HG03108 (cell line): Measurements from ENCODE around the gene TP53BP1.

ENCODE experiments used
- ATAC-seq: cut with Tn5 transposase; IDR thresholded peaks from one replicate; pipeline ENCODE4 v1.9.1; 2021; ENCODE audit warnings: moderate library complexity; ENCODE audit not compliant: unreplicated experiment

TP53BP1 gene

DNA sequence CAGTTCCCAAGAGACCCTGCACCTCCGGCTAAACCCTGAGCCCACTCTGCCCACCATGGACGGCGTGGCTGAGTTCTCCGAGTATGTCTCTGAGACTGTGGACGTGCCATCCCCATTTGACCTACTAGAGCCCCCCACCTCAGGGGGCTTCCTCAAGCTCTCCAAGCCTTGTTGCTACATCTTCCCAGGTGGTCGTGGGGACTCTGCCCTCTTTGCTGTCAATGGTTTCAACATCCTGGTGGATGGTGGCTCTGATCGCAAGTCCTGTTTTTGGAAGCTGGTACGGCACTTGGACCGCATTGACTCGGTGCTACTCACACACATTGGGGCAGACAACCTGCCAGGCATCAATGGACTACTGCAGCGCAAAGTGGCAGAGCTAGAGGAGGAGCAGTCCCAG, 28.5 kb upstream of the TP53BP1 start:
- no peak for ATAC-seq

DNA sequence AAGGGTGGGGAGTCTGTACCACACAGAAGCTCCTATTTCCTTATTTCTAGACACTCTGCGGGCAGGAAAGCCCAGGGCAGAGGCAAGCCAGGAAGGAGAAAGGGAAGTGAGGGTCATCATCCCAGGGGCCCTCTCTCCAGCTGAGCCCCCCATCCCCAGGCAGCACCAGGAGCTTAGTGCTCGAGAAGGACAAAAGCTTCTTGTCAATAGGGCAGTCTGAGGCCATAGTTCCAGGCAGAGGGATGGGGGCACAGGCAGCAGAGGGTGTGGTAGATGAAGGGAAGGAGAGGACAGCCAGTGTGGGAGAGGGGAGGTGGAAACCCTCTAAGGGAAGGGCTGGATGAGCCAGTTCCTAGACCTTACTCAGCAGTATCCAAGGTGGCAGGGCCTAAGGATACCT, 27.2 kb upstream of the TP53BP1 start:
- ATAC-seq, result no peak

GRCh38 chr15:43519196-43519595, 26.2 kb upstream of the TP53BP1 start:
- no peak for ATAC-seq

- ATAC-seq, result no peak
Measured at GRCh38 chr15:43518197-43518761, 25.3 kb upstream of the TP53BP1 start.

- no peak for ATAC-seq
Measured at GRCh38 chr15:43517354-43518196, 24.6 kb upstream of the TP53BP1 start, which contains the start of gene MAP1A. Gene MAP1A (plus strand): TSS chr15:43517608. CDS start chr15:43521474, 3,866 bp downstream.

DNA sequence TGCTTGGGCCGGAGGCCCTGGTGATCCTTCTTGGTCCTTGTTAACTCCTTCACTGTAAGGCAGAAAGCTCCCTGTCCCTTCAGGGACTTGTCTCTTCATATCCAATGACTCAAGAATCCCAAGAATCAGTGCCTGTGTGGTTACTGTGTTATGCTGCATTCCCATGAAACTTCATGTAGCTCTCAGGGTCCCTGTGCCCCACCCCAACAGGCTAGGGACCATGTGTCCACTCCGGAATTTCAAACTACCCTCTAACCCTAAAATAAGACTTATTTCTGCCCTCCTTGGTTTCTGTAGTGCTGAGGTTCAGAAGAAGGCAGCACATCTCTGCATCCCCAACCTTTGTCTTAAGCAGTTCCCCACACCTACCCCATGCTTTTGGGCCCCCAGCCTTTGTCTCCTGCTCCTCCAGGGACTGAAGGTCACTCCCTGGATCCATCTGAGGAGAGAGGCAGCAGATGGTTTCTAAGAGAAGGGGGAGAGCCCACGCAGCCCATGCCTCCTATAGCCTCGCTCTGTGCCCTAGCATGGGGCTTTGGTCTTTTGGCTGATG, 23.9 kb upstream of the TP53BP1 start:
- ATAC-seq, result no peak

DNA sequence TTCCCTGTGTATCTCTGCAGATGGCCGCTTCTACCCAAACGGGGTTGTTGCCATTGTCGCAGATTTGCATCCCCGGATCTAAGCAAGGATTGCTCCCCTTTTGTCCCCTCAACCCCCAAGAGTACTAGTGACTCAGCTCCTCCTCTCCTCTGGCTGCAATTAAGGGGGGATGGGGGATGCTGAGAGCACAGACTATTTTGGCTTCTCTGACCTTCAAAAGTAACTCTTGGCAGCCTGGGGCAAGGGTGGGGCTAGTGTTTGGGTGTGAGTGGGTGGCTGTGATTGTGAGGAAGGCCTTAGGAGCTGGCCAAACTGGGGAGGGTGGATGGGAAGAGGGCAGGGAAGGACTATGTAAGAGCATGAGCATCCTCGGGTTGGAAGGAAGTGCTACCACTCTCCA, 23.2 kb upstream of the TP53BP1 start:
- ATAC-seq, result no peak

DNA sequence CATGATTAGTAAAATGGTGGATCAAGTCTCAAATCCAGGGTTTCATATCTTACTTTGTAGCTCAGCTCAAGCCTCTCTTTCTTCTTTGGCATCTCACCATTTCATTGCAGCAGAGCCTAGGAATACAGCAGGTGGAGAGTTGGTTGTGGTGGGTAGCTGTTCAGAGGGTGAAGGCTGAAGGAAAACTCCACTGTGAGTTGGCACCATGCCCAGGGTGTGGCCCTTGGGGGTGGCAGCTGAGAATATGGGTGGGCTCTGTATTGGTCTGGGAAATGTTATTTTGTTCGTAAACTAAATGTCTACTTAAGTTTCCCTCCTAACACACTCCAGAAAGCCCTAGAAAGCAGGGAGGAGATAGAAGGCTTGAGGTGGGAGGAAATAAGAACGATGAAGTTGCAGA, 22.8 kb upstream of the TP53BP1 start:
- no peak for ATAC-seq

DNA sequence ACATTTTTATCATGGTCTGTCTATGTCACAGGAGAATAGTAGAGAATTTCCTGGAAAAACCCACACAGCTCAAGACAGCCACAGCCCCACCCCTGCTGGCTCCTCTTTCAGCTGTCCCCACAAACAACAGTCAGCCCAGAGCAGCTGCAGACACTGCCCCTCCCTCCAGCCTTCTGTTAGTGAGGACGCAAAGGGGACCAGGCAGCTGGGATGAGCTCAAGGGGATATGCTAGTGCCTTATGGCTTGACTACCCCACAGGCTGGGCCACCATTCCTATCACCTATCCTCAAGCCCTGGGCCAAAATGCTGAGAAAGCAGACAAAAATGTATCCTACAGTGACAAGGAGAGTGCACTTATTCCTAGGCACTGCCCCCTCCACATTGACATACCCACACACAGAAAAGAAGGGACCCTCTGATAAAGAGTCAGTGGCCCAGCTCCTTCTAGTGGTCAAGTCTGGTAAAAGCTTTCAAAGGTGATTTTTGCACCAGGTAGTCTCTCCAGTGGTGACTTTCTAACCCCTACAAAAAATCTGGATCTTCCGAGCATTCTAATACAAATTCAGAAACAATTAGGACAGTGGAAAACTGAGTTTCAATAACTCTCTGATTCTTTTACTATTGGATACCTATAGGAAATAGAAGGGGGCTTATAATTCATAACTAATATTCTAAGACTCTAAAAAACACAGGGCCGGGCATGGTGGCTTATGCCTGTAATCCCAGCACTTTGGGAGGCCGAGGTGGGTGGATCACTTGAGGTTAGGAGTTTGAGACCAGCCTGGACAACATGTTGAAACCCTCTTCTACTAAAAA, 21.5 kb upstream of the TP53BP1 start:
- ATAC-seq, result no peak

DNA sequence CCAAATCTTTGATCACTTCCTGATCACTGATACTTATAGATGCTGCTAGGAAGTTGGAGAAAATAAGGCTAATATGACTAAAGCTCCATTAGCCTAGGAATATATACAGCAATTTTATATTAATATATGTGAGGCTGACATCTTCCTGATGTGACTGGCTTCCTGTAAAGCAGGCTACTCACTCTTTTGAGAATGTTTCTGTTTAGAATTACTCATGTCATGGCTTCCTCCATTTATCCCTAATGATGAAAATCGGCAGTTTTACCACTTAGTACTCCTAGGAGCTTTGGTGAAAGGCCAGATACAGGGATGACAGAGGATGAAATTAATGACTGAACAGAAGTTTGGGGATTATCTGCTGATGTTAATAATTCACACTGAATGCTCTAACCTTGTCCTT, 20.6 kb upstream of the TP53BP1 start:
- ATAC-seq, result no peak

DNA sequence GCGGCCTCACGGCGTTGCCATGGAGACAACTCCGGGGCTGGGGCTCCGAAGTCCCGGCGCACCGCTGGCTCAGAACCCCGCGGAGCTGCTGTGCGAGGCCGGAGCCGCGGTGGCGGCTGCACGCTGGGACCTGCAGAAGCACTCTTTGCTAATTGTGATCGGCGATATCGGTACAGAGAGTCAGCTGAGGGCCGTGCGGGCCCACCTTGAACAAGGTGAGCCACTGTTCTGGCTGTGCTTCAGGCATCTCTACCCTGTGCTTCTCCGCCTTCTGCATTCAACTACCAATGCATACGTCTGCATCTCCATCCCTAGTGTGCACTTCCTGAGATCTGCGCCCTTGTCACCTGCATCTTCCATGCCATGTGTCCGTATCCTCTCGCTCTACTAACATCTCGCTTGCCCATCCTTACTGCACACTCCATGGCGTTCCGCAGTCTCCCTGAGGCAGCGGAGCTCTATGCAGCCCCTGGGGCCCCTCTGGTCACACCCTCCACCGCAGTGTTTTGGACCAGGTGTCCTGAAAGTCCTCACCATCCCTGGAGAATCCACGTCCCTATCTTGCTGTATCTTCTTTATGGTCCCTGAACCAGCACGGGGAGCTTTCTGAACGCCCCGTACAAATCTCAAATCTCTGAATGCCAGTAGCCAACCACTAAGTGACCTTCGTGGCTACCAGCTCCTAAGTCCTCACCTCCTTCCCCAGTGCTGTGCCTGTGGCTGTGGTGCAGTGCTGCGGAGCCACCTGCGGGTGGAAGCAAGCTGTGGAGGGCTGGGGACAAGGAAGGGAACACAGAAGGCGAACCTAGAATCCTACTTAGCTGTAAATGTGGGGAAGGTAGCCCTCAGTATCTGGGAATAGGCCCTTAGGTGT, 18.3 kb upstream of the TP53BP1 start:
- ATAC-seq, result no peak

DNA sequence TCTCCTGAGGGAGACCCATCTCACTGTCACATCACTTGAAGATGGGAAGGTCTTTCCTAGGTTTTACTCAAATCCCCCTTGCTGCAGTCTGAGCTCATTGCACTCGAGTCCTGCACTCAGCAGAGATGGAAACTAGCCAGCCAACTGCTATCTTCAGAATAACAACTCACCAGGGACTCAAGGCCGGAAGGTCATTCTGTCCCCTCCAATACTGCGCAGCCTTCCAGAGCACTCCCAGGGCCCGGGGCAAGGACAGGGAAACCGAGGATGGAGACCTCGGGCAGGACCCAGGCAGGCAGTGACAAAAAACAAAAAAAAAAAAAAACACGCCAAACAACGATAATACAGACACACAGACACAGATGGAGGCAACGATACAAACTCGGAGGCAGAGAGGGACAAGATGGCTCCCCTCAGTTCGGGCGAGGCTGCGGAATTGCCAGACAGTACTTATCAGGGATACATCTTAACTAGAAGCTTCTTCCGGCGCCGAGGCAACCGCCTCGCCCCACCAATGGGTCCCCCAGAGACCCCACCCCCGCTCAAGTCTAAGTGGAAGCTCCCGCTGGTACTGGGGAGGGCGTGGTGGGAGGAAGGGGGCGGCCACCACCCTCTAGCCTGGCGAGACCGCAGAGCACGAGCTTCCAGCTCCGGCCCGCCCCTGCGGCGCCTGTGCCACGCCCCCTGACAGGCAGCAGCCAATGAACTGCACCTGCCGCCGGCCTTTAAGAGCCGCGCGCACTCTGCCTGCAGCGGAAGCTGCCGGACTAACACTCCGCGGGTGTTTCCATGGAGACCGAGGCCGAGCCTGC, 17.4 kb upstream of the TP53BP1 start:
- peak; percentile 97 for ATAC-seq

DNA sequence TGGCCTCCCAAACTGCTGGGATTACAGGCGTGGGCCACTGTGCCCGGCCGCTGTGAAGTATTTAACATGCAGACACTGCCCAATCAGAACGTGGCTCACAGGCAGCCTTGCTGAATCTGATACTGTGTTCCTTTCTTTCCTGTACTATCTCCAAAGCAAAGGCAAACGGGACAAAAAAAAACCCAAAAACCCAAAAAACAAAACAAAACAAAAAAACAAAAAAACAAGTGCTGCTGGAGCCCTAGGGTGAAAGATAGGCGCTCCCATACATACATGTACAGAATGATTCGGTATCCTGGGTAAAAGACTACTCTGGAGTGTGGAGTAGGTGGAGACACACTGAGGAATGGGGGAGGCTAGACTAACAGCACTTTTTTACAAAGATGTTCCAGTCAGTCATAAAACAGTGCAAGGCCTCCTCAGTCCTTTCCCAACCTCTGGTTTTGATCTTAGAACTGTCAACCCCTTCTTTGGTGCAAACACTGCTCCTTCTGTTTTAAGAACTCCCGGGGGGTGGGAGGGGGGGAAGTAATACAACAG, 16.8 kb upstream of the TP53BP1 start:
- no peak for ATAC-seq

DNA sequence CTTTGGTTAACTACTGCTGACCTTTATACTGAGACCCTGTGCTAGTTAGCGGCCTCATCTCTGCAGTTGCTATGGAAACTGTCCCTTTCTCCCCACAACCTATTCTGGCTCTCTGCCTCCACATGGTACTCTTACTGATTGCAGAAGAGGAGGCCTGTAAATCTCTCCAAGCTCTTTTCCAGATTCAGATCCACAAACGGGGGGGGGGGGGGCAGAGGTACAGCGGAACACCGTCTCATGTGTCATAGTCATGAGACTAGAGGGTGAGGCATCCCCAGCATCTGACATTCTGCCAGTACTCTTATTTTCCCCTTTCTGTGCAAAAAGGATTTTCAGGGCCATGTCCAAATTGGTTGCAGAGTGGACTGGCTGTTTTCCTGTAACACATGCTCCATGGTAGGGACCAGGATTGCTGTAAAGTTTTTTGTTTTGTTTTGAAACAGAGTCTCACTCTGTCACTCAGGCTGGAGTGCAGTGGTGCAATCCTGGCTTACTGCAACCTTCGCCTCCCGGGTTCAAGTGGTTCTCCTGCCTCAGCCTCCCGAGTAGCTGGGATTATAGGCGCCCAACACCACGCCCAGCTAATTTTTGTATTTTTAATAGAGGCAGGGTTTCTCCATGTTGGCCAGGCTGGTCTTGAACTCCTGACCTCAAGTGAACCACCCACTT, 16.2 kb upstream of the TP53BP1 start:
- ATAC-seq, result no peak

DNA sequence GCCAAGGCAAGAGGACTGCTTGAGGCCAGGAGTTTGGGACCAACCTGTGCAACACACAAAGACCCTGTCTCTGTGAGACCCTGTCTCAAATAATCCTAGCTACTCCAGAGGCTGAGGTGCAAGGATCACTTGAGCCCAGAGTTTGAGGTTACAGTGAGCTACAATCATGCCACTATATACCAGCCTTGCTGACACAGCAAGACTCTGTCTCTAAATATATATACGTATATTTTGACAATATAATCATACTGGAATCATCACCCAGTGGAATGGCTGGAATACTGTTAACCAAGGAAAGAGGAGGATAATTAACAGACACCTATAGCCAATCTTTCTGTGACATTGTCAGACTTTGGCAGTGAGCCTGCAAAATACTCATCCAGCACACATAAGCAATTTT, 15.5 kb upstream of the TP53BP1 start:
- no peak for ATAC-seq

GRCh38 chr15:43505738-43506137, 12.8 kb upstream of the TP53BP1 start:
- ATAC-seq, result no peak

DNA sequence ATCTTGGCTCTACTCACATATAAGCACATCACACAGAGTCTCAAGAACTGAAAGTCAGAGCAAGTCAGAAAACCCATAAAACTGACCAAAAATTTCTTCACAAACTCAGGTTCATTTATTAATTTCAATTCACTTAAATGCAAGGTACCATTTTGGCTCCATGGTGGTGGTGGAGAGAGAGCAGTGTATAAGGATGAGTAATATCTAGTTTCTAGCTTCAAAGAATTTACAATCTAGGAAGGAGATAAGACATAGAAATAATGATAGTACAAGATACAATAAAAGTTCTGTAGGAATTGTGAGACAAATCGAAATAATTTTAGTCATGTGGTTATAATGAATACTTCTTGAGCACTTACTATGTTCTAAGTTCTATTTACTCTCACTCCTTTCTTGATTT, 6.7 kb upstream of the TP53BP1 start:
- no peak for ATAC-seq

DNA sequence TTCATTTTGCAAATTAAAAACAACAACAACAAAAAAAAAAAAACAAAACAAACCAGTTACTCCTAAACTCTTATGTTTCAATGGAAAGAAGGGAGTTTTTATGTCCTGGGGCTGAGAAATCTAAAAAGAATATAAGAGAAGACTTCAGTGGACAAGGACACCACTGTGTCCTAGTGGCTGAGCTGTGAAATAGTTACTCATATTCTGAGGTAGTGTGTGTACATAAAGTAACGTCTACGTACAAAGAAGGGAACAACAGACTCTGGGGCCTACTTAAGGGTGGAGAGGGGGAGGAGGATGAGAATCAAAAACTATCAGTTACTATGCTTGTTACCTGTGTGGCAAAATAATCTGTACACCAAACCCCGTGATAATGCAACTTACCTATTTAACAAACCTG, 6.0 kb upstream of the TP53BP1 start:
- ATAC-seq, result no peak
